Liver (tissue), 9 donors: ENCODE measurements around the gene SASH1. TPM values are rescaled to one million over a fixed set of nuclear protein-coding genes. Genes with fewer than 3 reads are reported as not detected.

ENCODE experiments used
- DNase-seq: peaks from one replicate; pipeline ENCODE4 v3.0.0-alpha.2; 2017; ENCODE audit warnings: low spot score
- H3K27ac ChIP-seq, 2 donors: one replicate each; pipeline ENCODE4 v1.7.0; 2013; ENCODE audit warnings: inconsistent platforms in 2 of 2, low read length in 2 of 2, control low read depth in 1 of 2, low read depth in 1 of 2, mild to moderate bottlenecking in 1 of 2
- H3K27me3 ChIP-seq, 4 donors: one replicate each; pipeline versions ENCODE4 v1.6.1 to v1.7.0; 2013; ENCODE audit warnings: low read length in 3 of 4, inconsistent platforms in 1 of 4, mild to moderate bottlenecking in 1 of 4, moderate library complexity in 1 of 4; ENCODE audit not compliant: control insufficient read depth in 4 of 4, insufficient read depth in 4 of 4
- H3K36me3 ChIP-seq, 4 donors: one replicate each; pipeline versions ENCODE4 v1.6.1 to v1.7.0; 2013; ENCODE audit warnings: low read length in 3 of 4, mild to moderate bottlenecking in 3 of 4, low read depth in 1 of 4, moderate library complexity in 1 of 4; ENCODE audit not compliant: control insufficient read depth in 4 of 4, insufficient read depth in 3 of 4
- H3K4me1 ChIP-seq, 4 donors: one replicate each; pipeline versions ENCODE4 v1.6.1 to v1.7.0; 2013; ENCODE audit warnings: low read length in 3 of 4, mild to moderate bottlenecking in 3 of 4, moderate library complexity in 1 of 4; ENCODE audit not compliant: control insufficient read depth in 4 of 4, insufficient read depth in 4 of 4
- H3K4me3 ChIP-seq, 3 donors: one replicate each; pipeline versions ENCODE4 v1.6.1 to v1.7.0; 2013; ENCODE audit warnings: low read length in 3 of 3, control low read depth in 1 of 3, low read depth in 1 of 3, mild to moderate bottlenecking in 1 of 3
- H3K9ac ChIP-seq, 2 donors: one replicate each; pipeline ENCODE4 v1.7.0; 2013; ENCODE audit warnings: low read length in 2 of 2, mild to moderate bottlenecking in 2 of 2, moderate library complexity in 2 of 2, control low read depth in 1 of 2, low read depth in 1 of 2
- H3K9me3 ChIP-seq, 4 donors: one replicate each; pipeline versions ENCODE4 v1.6.1 to v1.7.0; 2013; ENCODE audit warnings: low read length in 3 of 4; ENCODE audit not compliant: control insufficient read depth in 4 of 4
- ATF3 ChIP-seq: IDR thresholded peaks from 2 replicates; pipeline ENCODE4 v1.6.1; 2016; ENCODE audit warnings: antibody characterized with exemption
- CTCF ChIP-seq: fragments of 150-350 bp; IDR thresholded peaks from 2 replicates; pipeline ENCODE4 v1.5.1; 2017; ENCODE audit warnings: improper control_type of control experiment, low read depth, low read length; ENCODE audit not compliant: missing input control
- EGR1 ChIP-seq, 2 donors: IDR thresholded peaks; 2 replicates each; pipeline ENCODE4 v1.6.1; 2016 to 2018; ENCODE audit warnings: antibody characterized with exemption in 2 of 2, low read depth in 2 of 2
- FOXA1 ChIP-seq: IDR thresholded peaks from 2 replicates; pipeline ENCODE4 v1.6.1; 2016; ENCODE audit warnings: antibody characterized with exemption
- FOXA2 ChIP-seq: IDR thresholded peaks from 2 replicates; pipeline ENCODE4 v1.6.1; 2016; ENCODE audit warnings: antibody characterized with exemption
- GABPA ChIP-seq, 2 donors: IDR thresholded peaks in 1 of 2; conservative IDR thresholded peaks in 1 of 2; 2 replicates each; pipeline ENCODE4 v1.6.1; 2016; ENCODE audit warnings: antibody characterized with exemption in 2 of 2, mild to moderate bottlenecking in 1 of 2, moderate library complexity in 1 of 2
- HNF4A ChIP-seq, 2 donors: conservative IDR thresholded peaks; 2 replicates each; pipeline ENCODE4 v1.6.1; 2016; ENCODE audit warnings: antibody characterized with exemption in 2 of 2, mild to moderate bottlenecking in 2 of 2
- HNF4G ChIP-seq: IDR thresholded peaks from 2 replicates; pipeline ENCODE4 v1.6.1; 2016; ENCODE audit warnings: antibody characterized with exemption
- JUND ChIP-seq, 2 donors: IDR thresholded peaks; 2 replicates each; pipeline ENCODE4 v1.6.1; 2016; ENCODE audit warnings: antibody characterized with exemption in 2 of 2
- MAX ChIP-seq: IDR thresholded peaks from 2 replicates; pipeline ENCODE4 v1.6.1; 2016; ENCODE audit warnings: antibody characterized with exemption
- NR2F2 ChIP-seq: IDR thresholded peaks from 2 replicates; pipeline ENCODE4 v1.6.1; 2016; ENCODE audit warnings: antibody characterized with exemption
- RAD21 ChIP-seq, 2 donors: IDR thresholded peaks; 2 replicates each; pipeline ENCODE4 v1.6.1; 2016; ENCODE audit warnings: antibody characterized with exemption in 2 of 2, mild to moderate bottlenecking in 2 of 2
- REST ChIP-seq: IDR thresholded peaks from 2 replicates; pipeline ENCODE4 v1.6.1; 2016; ENCODE audit warnings: antibody characterized with exemption, mild to moderate bottlenecking
- RXRA ChIP-seq, 2 donors: IDR thresholded peaks; 2 replicates each; pipeline ENCODE4 v1.6.1; 2017 to 2018; ENCODE audit warnings: antibody characterized with exemption in 2 of 2, mild to moderate bottlenecking in 1 of 2
- SP1 ChIP-seq: IDR thresholded peaks from 2 replicates; pipeline ENCODE4 v1.6.1; 2018; ENCODE audit warnings: antibody characterized with exemption, mild to moderate bottlenecking
- TAF1 ChIP-seq: conservative IDR thresholded peaks from 2 replicates; pipeline ENCODE4 v1.6.1; 2016; ENCODE audit warnings: antibody characterized with exemption, mild to moderate bottlenecking
- YY1 ChIP-seq: IDR thresholded peaks from 2 replicates; pipeline ENCODE4 v1.6.1; 2016; ENCODE audit warnings: antibody characterized with exemption, mild to moderate bottlenecking
- ZBTB33 ChIP-seq: IDR thresholded peaks from 2 replicates; pipeline ENCODE4 v1.6.1; 2016; ENCODE audit warnings: antibody characterized with exemption
- WGBS: extraction: QIAGEN DNeasy Blood & Tissue Kit; methylation state at CpG from one replicate; pipeline ENCODE4 v1.1.7; 2013; 5-methylcytosine and 5-hydroxymethylcytosine counted together
- polyA plus RNA-seq, 2 donors: library from polyadenylated mRNA; stranded (reverse) in 1 of 2; unstranded in 1 of 2; fragments of 200-250 nt in 1 of 2; fragments of >200 nt in 1 of 2; fragmentation: Nextera tagmentation in 1 of 2; extraction: Ambion mirVana in 1 of 2; gene quantifications; one replicate each; pipeline versions ENCODE4 v1.2.1 to v1.2.3, GENCODE V29; 2013 to 2015
- total RNA-seq, 2 donors: library from RNA; depleted of rRNA; stranded (reverse); fragments of >200 nt; gene quantifications; one replicate each; pipeline ENCODE4 v1.2.3, GENCODE V29; 2014
- donor health status: healthy.
- donor health status: healthy.
- donor health status: healthy.
- donor health status: healthy.
- donor health status: healthy.

SASH1 gene
- total and polyA plus RNA-seq, 4 donors: 3.5 to 16.4 (median 7.6) TPM

- H3K36me3 ChIP-seq: peaks cover 3 to 44% (median 33%) of the 10 kb centered on the region in 4 donors
- no peak overlapping the region for H3K4me3 ChIP-seq
- WGBS: 95% methylated on average over 24 of the region's 24 CpGs
These were observed 190.9 kb downstream of the SASH1 start for GRCh38 chr6:148533309-148534107.

More at GRCh38 chr6:148533309-148534107, 190.9 kb downstream of the SASH1 start:
- H3K4me1 ChIP-seq: no peaks in the 10 kb centered on the region
- H3K27ac ChIP-seq: no peak overlapping the region
- no peaks in the 10 kb centered on the region for H3K9me3 ChIP-seq
- TF ChIP-seq HNF4A (conservative IDR thresholded peaks at IDR 0.05) (no peak), FOXA2 (no peak), CTCF (no peak), JUND (IDR thresholded peaks at IDR 0.05) (no peak), GABPA (IDR thresholded peaks at IDR 0.05 in 1 of 2, conservative IDR thresholded peaks at IDR 0.05 in 1 of 2) (no peak), YY1 (no peak), SP1 (no peak), ATF3 (no peak), HNF4G (no peak), REST (no peak), FOXA1 (no peak), RAD21 (IDR thresholded peaks at IDR 0.05) (no peak), NR2F2 (no peak), TAF1 (no peak), ZBTB33 (no peak), MAX (no peak), EGR1 (IDR thresholded peaks at IDR 0.05; ENCODE audit: low read depth in 2 of 2) (no peak), RXRA (IDR thresholded peaks at IDR 0.05) (no peak)
- no peak overlapping the region for H3K9ac ChIP-seq
- no peak for DNase-seq
- H3K27me3 ChIP-seq: no peaks in the 10 kb centered on the region
